ENCODE data around the gene ATG16L1. TPM values are rescaled to one million over a fixed set of nuclear protein-coding genes. Genes with fewer than 3 reads are reported as not detected.

ATG16L1 gene
- total RNA-seq, 1 donor from 2014 or later = 20.9 TPM

GRCh38 chr2:233342301-233342700, 90.8 kb downstream of the ATG16L1 start:
- Mint-ChIP-seq H3K27ac (ENCODE audit: unreplicated experiment) (no peak overlapping the region), H3K36me3 (ENCODE audit: unreplicated experiment) (no peaks in the 10 kb centered on the region), H3K4me1 (ENCODE audit: unreplicated experiment) (no peaks in the 10 kb centered on the region), H3K9me3 (ENCODE audit: unreplicated experiment) (no peaks in the 10 kb centered on the region), H3K4me3 (ENCODE audit: unreplicated experiment) (no peak overlapping the region), H3K27me3 (ENCODE audit: unreplicated experiment) (peaks cover 3% of the 10 kb centered on the region)
- no peak for DNase-seq (ENCODE audit: extremely low spot score, unreplicated experiment)
- no peak for TF ChIP-seq CTCF (IDR thresholded peaks at IDR 0.05)

- H3K36me3 Mint-ChIP-seq (ENCODE audit: unreplicated experiment) = no peaks in the 10 kb centered on the region
- no peak for DNase-seq (ENCODE audit: extremely low spot score, unreplicated experiment)
- TF ChIP-seq CTCF (IDR thresholded peaks at IDR 0.05) = no peak
- H3K9me3 Mint-ChIP-seq (ENCODE audit: unreplicated experiment) = no peaks in the 10 kb centered on the region
- peaks cover 3% of the 10 kb centered on the region for H3K27me3 Mint-ChIP-seq (ENCODE audit: unreplicated experiment)
- H3K4me3 Mint-ChIP-seq (ENCODE audit: unreplicated experiment) = no peak overlapping the region
- H3K4me1 Mint-ChIP-seq (ENCODE audit: unreplicated experiment) = no peaks in the 10 kb centered on the region
- H3K27ac Mint-ChIP-seq (ENCODE audit: unreplicated experiment) = no peak overlapping the region
Measured at GRCh38 chr2:233343171-233343705, 91.8 kb downstream of the ATG16L1 start.

Other genes with a start within 250 kb of the ATG16L1 start
- 0.26 and 0.27 TPM in 2 replicates for gene NGEF, start 238.4 kb upstream of the ATG16L1 start, total RNA-seq
- gene NEU2, start 219.0 kb upstream of the ATG16L1 start, total RNA-seq = not detected in 2 replicates
- 0.31 and 0.40 TPM in 2 replicates for gene INPP5D, start 191.3 kb upstream of the ATG16L1 start, total RNA-seq
- not detected in 2 replicates for gene SAG, start 56.1 kb downstream of the ATG16L1 start, total RNA-seq
- gene DGKD, start 102.8 kb downstream of the ATG16L1 start, total RNA-seq = 65.4 and 70.5 TPM in 2 replicates